NCI-H1694 (cell line): ENCODE results near the gene RHOB.

Source experiments
- DNase-seq: peaks from one replicate; lab custom pipeline; 2025; lab: John Stamatoyannopoulos, UW

The RHOB gene

DNA sequence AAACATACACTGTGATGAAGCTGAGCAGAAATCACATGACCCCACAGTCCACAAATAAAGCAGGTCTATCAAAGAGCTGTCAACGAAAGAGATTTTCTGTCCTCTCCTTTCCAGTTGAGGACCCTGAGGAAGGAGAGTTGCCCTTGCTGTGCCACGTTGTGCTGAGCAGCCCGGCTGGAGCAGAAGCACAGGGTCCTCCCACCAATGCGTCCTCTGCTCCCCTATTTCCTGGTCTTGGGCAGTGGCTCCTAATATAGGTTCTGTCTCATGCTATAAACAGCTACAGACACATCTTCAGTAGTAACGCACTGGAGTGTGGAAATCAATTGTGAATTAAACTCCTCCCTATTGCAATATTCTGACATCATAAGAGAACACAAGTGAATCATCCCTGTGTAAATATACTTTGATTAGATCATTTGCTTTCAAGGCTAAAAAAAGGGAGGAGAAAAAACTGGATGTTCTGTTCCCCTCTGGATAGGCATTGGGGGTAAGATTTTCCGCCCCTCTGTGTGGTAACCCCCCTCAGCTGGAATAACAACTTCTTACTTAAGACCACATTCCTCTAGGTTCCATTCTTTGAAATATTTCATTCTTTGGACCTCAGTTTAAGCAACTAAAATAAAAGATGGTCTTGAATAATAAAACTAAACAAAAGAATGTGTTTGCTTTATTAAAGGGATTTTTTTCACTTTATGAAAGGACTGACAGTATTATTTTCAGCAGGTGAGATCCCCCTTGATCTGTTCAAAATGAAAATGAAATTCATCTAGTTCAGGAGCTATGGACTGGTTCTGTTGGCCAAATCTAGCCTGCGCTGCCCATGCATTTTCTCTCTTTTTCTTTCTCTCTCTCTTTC lies 8.3 kb upstream of the RHOB start:
- DNase-seq = no peak

DNA sequence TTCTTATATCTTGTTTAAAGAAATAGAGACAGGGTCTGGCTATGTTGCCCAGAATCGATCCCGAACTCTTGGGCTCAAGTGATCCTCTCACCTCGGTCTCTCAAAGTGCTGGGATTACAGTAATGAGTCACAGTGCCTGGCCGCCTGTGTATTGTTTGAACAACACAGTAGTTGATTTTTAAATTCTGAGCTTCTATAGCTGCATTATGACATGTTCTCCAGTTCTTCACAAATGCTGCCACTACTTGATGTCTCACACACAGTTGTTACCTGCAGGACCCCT lies 7.7 kb upstream of the RHOB start:
- no peak for DNase-seq

DNA sequence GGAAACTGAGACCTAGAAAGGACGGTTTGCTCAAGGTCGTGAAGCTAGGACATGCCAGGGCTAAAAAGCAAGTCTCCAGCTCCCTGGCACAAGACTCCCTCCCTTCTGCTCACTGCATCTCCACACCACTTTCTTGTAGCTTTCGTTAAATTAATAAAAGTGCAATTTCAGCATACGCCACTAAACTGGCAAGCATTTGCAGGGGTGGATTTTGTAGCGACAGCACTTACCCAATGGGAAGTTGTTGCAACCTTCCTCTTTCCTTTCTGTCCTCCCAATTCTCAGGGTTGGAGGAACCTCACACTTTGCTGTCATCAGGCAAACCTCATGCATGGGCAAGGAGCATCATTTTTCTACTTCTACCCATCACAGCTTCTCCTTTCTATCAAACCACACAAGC lies 7.4 kb upstream of the RHOB start:
- no peak for DNase-seq

DNA sequence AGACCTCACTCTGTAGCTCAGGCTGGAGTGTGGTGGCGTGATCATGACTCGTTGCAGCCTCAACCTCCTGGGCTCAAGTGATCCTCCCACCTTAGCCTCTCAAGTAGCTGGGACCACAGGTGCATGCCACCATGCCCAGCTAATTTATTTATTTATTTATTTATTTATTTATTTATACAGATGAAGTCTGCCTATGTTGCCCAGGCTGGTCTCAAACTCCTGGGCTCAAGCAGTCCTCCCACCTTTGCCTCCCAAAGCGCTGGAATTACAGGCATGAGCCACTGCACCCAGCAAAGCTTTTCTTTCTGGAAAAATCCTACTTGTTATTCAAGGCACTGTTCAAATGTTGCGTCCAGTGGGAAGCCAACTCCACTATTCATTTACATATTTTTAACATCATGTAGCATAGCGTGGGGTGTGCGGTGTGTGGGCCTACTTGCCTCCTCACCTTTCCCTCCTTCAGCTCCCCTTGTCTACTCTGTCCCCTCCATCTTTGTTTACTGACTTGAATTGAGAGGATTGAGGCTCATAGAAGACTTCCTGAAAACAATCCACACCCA lies 6.8 kb upstream of the RHOB start:
- no peak for DNase-seq

DNA sequence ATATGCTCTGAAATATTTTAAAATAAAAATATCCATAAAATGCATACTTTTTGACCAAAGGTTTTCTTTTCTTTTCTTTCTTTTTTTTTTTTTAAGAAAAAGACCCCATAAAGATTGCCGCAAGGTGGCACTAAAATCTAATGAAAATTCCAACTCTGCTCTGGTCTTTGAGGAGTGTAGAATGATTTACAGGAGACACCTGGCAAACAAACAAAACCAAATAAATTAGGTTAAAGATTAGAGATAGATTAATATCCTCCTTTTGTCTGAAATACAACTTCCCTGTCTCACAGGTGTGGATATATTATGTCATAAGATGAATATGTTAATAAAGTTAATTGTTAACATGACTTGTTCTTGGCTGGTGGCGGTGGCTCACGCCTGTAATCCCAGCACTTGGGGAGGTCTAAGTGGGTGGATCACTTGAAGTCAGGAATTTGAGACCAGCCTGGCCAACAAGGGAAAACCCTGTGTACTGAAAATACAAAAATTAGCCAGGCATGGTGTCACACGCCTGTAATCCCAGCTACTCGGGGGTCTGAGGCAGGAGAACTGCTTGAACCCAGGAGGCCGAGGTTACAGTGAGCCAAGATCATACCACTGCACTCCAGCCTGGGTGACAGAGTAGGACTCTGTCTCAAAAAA lies 3.5 kb upstream of the RHOB start:
- DNase-seq = peak; percentile 88

DNA sequence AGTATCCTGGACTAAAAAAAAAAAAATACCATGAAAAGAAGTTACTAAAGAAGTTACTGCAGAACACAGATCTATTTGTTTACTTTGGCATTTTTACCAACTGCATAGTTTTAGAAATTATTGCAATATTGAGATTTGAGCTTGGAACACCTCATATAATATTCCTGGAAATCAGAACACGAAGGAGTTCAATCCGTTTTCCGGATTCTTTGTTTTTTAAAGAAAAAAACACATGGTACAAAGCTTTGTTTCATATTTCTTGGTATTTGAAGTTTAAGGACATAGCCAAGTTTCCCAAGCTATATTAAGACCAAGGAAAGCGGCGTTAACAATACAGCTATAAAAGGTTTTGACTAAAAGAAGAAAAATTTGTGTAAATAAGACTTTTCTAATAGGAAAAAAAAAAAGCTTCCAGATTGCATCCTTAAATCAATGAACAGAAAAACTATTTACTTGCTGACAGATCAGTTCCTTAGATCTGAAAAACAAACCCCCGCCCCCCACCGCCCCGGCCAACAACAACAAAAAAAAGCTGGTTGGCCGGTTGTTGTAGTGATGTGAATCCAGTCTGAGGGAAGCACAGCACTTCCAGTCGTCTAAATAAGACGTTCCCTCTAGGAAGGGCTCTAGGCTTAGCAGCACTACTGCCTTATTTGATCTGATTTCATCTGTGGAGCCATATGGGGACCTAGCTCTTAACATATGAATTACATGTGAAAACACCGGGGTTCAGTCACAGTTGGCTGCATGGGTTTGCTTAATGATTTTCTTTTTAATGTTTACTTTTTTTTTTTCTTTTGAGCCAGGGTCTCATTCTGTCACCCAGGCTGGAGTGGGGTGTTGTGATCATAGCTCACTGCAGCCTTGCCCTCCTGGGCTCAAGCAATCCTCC lies 2.5 kb upstream of the RHOB start:
- peak; percentile 49 for DNase-seq

DNA sequence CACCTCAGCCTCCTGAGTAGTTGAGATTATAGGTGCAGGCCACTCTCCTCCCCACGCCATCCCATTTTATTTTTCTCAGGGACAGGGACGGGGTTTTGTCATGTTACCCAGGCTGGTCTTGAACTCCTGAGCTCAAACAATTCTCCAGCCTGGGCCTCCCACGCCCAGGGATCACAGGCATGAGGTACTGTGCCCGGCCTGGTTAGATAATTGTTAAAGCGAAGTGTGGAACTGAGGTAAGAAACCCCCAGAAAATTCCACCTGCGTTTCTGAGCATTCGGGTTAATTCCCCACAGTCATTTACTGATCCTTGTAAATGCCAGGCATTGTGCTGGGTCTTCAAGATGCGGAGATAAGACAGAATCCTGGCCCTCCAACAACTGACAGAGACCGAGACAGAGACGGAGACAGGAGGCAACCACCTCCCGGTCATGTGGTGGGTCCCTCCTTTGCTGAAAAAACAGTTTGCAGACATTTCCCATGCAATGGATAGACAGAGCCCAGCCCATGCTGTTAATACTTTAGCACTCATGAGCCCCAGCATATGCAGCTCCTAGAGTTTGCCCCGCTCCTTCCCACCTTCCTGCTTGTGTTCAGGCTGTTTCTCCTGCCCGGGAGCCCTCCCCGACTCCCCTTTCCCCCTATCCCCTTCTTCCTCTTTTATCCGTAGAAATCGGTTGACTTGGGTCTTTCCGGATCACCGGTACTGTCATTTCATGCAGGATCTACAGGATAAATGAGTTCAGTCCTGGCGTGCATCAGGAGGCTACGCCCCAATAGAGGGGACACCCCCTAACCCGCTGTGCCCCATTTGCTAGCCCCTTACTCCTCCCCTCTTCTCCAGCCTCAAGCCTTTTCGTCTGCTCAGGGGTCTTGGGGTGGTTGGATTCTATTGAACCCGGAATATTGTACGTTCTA lies 1.6 kb upstream of the RHOB start:
- DNase-seq = no peak

DNA sequence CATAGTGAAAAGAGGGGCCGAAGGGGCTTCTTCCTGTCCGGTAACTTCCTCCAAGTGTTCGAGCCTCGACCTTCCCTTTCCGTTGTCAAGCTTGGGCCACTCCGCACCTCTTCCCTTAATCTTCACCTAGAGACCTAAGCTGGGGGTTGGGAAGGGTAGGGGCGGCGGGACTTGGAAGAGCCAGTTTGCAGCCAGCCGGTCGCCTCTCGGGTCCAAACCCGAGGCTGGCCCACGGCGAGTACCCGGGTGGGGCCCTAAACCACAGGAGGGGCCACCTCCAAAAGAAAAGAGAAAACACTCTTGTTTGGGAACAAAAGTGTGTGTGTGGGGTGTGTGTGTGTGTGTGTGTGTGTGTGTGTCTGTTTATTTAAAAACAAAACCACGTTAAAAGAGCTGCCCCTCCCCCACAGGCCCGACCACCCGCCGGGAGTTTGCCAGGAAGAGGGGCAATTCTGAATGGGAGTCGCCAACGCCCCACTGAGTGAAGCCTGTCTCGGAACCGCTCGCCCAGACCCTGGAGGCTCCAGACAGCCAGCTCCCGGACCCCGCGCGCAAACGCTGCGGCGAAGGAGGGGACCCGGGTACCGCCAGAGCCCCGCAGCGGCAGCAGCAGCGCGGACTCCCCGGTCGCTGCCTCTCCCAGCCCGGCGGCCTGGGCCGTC lies 488 bp upstream of the RHOB start:
- no peak for DNase-seq

DNA sequence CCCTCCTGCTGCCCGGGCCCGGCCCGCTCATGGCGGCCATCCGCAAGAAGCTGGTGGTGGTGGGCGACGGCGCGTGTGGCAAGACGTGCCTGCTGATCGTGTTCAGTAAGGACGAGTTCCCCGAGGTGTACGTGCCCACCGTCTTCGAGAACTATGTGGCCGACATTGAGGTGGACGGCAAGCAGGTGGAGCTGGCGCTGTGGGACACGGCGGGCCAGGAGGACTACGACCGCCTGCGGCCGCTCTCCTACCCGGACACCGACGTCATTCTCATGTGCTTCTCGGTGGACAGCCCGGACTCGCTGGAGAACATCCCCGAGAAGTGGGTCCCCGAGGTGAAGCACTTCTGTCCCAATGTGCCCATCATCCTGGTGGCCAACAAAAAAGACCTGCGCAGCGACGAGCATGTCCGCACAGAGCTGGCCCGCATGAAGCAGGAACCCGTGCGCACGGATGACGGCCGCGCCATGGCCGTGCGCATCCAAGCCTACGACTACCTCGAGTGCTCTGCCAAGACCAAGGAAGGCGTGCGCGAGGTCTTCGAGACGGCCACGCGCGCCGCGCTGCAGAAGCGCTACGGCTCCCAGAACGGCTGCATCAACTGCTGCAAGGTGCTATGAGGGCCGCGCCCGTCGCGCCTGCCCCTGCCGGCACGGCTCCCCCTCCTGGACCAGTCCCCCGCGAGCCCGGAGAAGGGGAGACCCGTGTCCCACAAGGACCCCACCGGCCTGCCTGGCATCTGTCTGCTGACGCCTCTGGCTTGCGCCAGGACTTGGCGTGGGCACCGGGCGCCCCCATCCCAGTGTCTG lies 767 bp downstream of the RHOB start:
- peak; percentile 50 for DNase-seq

DNA sequence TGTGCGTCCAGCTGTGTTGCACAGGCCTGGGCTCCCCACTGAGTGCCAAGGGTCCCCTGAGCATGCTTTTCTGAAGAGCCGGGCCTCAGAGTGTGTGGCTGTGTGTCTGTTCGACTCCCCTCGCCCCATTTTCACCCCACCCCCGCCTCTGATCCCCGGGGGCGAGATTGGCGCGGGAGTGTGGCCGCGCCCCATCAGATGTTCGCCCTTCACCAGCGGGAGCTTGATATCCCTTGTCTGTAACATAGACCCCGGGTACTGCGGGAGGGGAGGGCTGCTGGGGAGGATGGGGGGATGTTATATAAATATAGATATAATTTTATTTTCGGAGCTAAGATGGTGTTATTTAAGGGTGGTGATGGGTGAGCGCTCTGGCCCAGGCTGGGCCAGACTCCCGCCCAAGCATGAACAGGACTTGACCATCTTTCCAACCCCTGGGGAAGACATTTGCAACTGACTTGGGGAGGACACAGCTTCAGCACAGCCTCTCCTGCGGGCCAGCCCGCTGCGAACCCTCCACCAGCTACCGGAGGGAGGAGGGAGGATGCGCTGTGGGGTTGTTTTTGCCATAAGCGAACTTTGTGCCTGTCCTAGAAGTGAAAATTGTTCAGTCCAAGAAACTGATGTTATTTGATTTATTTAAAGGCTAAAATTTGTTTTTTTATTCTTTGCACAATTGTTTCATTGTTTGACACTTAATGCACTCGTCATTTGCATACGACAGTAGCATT lies 1.5 kb downstream of the RHOB start:
- no peak for DNase-seq

DNA sequence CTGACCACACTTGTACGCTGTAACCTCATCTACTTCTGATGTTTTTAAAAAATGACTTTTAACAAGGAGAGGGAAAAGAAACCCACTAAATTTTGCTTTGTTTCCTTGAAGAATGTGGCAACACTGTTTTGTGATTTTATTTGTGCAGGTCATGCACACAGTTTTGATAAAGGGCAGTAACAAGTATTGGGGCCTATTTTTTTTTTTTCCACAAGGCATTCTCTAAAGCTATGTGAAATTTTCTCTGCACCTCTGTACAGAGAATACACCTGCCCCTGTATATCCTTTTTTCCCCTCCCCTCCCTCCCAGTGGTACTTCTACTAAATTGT lies 2.1 kb downstream of the RHOB start:
- DNase-seq = no peak

DNA sequence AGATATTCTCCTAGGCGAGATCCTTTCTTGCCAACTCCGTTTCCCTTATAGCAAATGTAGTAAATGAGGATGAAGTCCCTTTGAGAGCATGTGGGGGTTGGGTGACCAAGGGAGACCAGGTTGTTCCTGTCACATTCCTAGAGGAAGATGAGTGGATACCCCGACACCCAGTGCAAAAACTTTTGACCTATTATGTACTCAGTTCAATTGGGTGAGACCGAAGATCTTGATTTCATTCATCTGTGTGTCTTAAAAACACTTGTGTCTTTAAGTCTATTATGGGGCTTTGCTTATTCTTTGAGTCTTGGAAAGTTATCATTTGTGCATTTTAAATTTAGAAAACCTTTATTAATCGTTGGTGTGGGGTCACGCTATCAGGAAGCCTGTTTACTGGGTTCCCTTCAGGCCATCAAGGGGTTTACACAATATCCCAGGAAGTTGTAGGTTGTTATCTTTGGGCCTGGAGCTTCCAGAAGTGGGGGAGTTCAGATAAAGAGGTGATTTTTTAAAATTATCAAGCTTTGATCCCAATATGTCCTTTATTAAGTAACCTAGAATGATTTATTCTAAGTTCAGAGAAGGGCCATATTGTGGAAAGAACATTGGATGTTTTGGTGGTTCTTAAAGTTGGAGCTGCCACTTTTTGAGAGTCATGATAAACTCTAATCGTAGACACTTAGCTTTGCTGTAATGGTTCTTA lies 2.8 kb downstream of the RHOB start:
- DNase-seq = no peak

DNA sequence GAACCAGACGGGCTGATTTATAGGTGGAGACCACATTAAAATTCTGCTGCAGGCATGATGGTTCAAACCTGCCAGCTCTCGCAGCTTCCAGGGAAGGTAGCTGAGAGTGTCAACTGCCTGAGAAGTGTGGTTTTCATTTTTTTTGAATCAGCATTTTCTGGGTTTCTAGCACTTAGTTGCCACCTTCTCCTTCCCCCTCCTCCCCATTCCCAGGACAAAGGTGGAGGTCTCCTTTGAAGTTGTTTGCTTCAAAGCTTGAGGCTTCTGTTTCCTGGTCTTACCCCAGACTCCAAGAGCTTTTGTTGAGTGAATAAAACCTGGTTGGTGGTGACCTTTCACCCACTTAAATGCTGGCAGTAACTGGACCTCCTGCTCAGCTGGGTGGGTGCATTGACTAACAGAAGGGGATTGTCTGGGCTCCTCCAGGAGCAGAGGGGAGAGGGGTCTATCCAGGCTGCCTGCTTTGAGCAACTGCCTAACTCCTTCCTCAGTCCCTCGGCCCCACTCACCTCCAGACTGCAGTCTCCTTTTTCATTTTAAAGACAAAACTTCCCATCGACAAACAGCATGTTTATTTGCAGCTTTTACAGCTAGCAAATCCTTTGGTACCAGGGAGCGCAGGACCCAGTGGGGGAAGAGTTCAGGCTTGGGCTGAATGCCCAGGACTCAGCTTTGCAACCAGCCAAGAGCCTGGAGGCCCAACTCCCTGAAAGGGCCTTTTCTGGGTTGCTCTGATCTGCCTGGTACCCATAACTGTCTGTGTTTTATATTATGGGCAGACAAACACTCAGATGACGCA lies 3.5 kb downstream of the RHOB start:
- no peak for DNase-seq

DNA sequence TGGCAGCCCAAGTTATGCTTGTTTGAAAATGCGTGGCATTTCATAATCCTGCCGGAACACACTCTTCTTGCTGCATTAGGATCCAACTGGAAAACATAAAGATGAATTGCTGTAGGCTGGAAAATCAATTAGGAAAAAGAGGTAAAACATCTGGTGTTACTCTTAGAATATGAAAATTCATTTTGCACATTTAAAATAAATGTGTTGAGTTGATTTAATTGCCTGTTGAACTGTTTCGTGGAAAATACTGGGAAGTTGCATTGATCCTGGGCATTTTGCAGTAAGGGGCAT lies 4.1 kb downstream of the RHOB start:
- no peak for DNase-seq

DNA sequence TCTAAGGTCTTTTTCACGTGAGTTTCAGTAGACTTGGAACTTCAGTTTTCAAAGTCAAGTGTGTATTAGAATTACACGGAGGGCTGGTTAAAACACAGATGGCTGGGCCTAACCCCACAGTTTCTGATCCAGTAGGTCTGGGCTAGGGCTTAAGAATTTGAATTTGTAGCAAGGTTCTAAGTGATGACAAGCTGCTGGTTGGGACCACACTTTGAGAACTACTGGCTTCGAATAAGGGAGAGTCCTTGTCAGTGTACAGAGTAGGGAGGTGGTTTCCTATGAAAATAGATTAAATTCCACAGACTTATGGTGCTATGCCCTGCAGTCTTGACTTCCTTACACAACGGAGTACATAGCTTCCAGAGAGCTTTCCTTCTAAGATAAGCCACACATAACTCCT lies 4.5 kb downstream of the RHOB start:
- no peak for DNase-seq

DNA sequence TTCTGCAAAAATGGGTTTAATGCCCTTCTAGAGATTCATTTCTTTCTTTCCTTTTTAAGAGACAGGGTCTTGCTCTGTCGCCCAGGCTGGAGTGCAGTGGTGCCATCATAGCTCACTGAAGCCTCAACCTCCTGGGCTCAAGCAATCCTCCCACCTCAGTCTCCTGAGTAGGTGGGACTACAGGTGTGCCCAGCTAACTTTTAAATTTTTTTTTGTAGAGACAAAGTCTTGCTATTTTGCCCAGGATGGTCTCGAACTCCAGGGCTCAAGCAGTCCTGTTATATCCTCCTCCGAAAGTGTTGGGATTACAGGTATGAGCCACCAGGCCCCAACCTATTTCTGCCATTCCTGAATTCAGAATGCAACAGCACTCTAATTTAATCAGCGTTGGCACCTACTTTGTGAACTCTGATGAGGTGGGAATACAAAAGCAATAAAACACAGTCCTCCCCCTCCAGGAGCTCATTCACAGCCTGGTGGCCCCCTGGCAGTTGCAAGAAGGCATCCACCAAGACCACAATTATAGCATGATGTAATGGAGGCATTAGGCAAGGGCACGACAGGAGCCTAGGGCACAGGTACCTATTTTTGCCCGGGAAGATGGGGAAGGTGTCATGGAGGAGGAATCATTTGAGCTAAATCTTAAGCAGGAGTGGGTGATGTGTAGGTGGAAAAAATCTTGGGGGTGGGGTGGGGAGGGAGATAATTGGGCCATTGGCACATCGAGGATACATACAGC lies 5.1 kb downstream of the RHOB start:
- no peak for DNase-seq

DNA sequence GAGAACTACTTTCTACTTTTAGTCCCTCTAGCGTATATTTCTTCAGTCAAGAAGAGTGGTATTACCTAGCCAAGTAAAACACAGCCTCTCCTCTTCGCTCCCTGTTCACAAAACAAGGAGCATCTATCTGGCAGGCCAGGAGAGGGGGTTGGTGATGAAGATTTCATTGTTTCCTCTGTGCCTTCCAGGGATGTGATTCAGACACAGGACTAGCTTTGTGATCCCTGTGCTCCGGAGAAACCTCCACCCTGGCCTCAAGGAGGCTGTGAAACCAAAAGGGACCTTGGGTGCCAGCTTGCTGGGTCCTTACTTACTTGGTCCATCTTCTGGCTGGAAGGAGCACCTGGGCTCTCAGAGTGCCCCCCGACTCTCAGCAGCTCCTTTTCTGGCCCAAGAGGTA lies 5.7 kb downstream of the RHOB start:
- DNase-seq = no peak

DNA sequence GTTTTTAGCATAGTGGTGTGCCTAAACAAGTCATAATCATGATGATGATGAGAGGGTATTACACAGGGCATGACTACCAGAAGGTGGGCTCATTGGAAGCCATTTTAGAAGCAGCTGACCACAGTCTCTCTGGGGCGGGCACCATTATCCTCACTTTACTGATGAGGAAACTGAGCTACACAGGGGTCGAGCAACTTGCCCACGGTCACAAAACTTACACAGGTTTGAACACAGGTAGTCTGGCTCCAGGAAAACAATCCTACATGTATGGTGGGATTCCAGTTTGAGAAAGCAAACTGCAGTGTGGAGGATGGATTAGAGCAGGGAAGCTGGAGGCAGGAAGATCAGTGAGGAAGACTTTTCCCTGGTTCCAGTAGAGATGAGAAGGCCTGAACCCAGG lies 6.2 kb downstream of the RHOB start:
- DNase-seq = no peak
